Activated CD4-positive, CD25-positive, alpha-beta regulatory T cell treated with anti-CD3 and anti-CD28 coated beads, Interleukin-2, amount 50 U/mL, for 16 hours (primary cell): ENCODE data around the gene CDX1.

Source experiments
- DNase-seq: peaks from one replicate; pipeline ENCODE4 v3.0.0-alpha.2; 2020; ENCODE audit warnings: low read depth, low spot score

Gene CDX1

GRCh38 chr5:150183436-150183835 is 16.9 kb downstream of the CDX1 start:
- DNase-seq = no peak

GRCh38 chr5:150184006-150184405 is 17.4 kb downstream of the CDX1 start:
- no peak for DNase-seq

GRCh38 chr5:150184990-150185912 is 18.7 kb downstream of the CDX1 start:
- DNase-seq = no peak

- DNase-seq = no peak
Observed at GRCh38 chr5:150186137-150186536, 19.6 kb downstream of the CDX1 start.

- DNase-seq = no peak
Observed at GRCh38 chr5:150186897-150187296, 20.3 kb downstream of the CDX1 start.

GRCh38 chr5:150188146-150188842 is 21.7 kb downstream of the CDX1 start:
- no peak for DNase-seq

GRCh38 chr5:150189326-150189725 is 22.7 kb downstream of the CDX1 start:
- DNase-seq = no peak

GRCh38 chr5:150189728-150190502 is 23.3 kb downstream of the CDX1 start, which contains the start of gene SLC6A7:
SLC6A7 (plus strand) TSS chr5:150190062; CDS start chr5:150190328, 266 bp downstream.
- no peak for DNase-seq

GRCh38 chr5:150190503-150190979 is 24.0 kb downstream of the CDX1 start:
- no peak for DNase-seq

GRCh38 chr5:150190987-150191386 is 24.4 kb downstream of the CDX1 start:
- no peak for DNase-seq

GRCh38 chr5:150192462-150192861 is 25.9 kb downstream of the CDX1 start:
- no peak for DNase-seq

GRCh38 chr5:150195736-150196485 is 29.3 kb downstream of the CDX1 start:
- DNase-seq = no peak

GRCh38 chr5:150196514-150196913 is 29.9 kb downstream of the CDX1 start:
- DNase-seq = no peak

GRCh38 chr5:150196986-150197385 is 30.4 kb downstream of the CDX1 start:
- DNase-seq = no peak

GRCh38 chr5:150197476-150197875 is 30.9 kb downstream of the CDX1 start:
- DNase-seq = no peak

- DNase-seq = no peak
Observed at GRCh38 chr5:150202501-150202900, 35.9 kb downstream of the CDX1 start.

- DNase-seq = no peak
Observed at GRCh38 chr5:150203832-150204589, 37.4 kb downstream of the CDX1 start.

GRCh38 chr5:150204590-150204960 is 38.0 kb downstream of the CDX1 start:
- no peak for DNase-seq

GRCh38 chr5:150206098-150206778 is 39.7 kb downstream of the CDX1 start:
- DNase-seq = no peak

- no peak for DNase-seq
Observed at GRCh38 chr5:150206779-150207115, 40.2 kb downstream of the CDX1 start.
